Measurements from ENCODE around the gene LELP1.
"Not testable (repeated sequence)": the region's sequence is repeated elsewhere in the genome, so short reads cannot be mapped to it uniquely, and the experiment has no call there.

The LELP1 gene

GRCh38 chr1:153229076-153229829, 26.0 kb downstream of the LELP1 start:
- DNase-seq = not testable (repeated sequence)

GRCh38 chr1:153231363-153231762, 28.1 kb downstream of the LELP1 start:
- no peak for DNase-seq

- no peak for DNase-seq
Observed at GRCh38 chr1:153231785-153232184, 28.6 kb downstream of the LELP1 start.

- DNase-seq = no peak
Observed at GRCh38 chr1:153232553-153232952, 29.3 kb downstream of the LELP1 start.

- DNase-seq = no peak
Observed at GRCh38 chr1:153233448-153233847, 30.2 kb downstream of the LELP1 start.

GRCh38 chr1:153238527-153238926, 35.3 kb downstream of the LELP1 start:
- DNase-seq = no peak

- no peak for DNase-seq
Observed at GRCh38 chr1:153242160-153242559, 38.9 kb downstream of the LELP1 start.

GRCh38 chr1:153245466-153245865, 42.2 kb downstream of the LELP1 start:
- DNase-seq = no peak

- DNase-seq = no peak
Observed at GRCh38 chr1:153246018-153246417, 42.8 kb downstream of the LELP1 start.

GRCh38 chr1:153246825-153247224, 43.6 kb downstream of the LELP1 start:
- DNase-seq = no peak

- DNase-seq = no peak
Observed at GRCh38 chr1:153248176-153248879, 45.1 kb downstream of the LELP1 start.

GRCh38 chr1:153250166-153250565, 46.9 kb downstream of the LELP1 start:
- DNase-seq = no peak

GRCh38 chr1:153251087-153251486, 47.9 kb downstream of the LELP1 start:
- no peak for DNase-seq

GRCh38 chr1:153251562-153251961, 48.3 kb downstream of the LELP1 start:
- DNase-seq = no peak

- no peak for DNase-seq
Observed at GRCh38 chr1:153251988-153252387, 48.8 kb downstream of the LELP1 start.

- no peak for DNase-seq
Observed at GRCh38 chr1:153253076-153253475, 49.8 kb downstream of the LELP1 start.

GRCh38 chr1:153253693-153254092, 50.5 kb downstream of the LELP1 start:
- DNase-seq = no peak

All from NCI-H2107 (cell line).